Measurements from ENCODE around the gene PDE11A. TPM values are rescaled to one million over a fixed set of nuclear protein-coding genes. Genes with fewer than 3 reads are reported as not detected.
"Not testable (repeated sequence)": the region's sequence is repeated elsewhere in the genome, so short reads cannot be mapped to it uniquely, and the experiment has no call there.

The PDE11A gene
- total RNA-seq, 4 donors from 2014 or later = 1.7 TPM; not detected in 3

DNA sequence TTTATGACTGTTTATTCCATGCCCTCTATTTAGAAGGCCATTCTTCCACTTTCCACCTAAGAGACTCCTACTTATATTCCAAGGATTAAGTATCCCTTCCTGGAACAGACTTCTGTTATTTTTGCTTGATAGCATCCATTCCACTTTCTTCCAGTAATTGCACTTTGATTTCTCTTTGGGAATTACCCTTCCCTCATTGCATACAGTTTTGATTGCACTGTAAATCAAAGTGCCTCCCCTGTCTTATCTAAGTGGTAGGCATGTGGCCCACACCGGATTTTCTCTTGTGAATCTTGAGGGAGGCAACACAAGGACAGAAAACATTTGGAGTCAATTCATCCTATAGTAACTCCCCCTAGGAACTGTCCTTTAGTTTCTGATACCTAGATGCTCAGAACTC lies 120.4 kb downstream of the PDE11A start:
- Histone ChIP-seq H3K4me1 (no peaks in the 10 kb centered on the region), H3K27me3 (no peaks in the 10 kb centered on the region), H3K36me3 (no peaks in the 10 kb centered on the region), H3K9me3 (no peaks in the 10 kb centered on the region), H3K4me3 (no peak overlapping the region), H3K27ac (no peak overlapping the region)
- TF ChIP-seq POLR2A (IDR thresholded peaks at IDR 0.05) (no peak), EP300 (IDR thresholded peaks at IDR 0.05) (no peak)
- TF ChIP-seq, protein P1, sequence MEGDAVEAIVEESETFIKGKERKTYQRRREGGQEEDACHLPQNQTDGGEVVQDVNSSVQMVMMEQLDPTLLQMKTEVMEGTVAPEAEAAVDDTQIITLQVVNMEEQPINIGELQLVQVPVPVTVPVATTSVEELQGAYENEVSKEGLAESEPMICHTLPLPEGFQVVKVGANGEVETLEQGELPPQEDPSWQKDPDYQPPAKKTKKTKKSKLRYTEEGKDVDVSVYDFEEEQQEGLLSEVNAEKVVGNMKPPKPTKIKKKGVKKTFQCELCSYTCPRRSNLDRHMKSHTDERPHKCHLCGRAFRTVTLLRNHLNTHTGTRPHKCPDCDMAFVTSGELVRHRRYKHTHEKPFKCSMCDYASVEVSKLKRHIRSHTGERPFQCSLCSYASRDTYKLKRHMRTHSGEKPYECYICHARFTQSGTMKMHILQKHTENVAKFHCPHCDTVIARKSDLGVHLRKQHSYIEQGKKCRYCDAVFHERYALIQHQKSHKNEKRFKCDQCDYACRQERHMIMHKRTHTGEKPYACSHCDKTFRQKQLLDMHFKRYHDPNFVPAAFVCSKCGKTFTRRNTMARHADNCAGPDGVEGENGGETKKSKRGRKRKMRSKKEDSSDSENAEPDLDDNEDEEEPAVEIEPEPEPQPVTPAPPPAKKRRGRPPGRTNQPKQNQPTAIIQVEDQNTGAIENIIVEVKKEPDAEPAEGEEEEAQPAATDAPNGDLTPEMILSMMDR (IDR thresholded peaks at IDR 0.05) = no peak
- no peak for DNase-seq (ENCODE audit: low spot score in 2 of 2)
- 50 to 69% methylated on average over 1 of the region's 1 CpG for WGBS, 2 donors

DNA sequence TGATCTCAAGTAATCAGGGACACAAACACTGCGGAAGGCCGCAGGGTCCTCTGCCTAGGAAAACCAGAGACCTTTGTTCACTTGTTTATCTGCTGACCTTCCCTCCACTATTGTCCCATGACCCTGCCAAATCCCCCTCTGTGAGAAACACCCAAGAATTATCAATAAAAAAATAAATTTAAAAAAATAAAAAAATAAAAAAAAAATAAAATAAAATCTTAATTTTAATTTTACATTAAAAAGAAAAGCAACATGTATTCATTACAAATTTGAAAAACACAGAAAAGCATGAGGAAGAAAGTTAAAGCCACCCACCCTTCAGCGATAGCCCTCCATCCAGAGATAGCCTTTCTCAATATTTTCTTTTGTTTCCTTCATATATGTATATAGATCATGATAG lies 125.0 kb downstream of the PDE11A start:
- H3K27ac ChIP-seq = not testable (repeated sequence)

DNA sequence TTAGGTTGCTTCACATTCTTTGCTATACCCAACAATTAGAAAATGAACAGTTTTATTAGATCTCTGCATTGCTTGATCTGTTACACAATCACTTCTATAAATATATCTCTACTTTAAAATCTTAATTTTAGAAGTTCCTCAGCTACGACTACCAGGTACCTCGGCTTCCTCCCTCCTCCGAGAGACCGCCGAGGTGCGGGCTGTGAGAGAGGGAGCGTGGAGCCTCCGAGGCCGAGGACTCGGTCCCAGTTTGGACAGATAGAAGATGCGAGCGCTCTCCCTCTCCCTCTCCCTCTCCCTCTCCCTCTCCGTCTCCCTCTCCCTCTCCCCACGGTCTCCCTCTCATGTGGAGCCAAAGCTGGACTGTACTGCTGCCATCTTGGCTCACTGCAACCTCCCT lies 128.0 kb downstream of the PDE11A start:
- H3K4me1 ChIP-seq; H3K27me3 ChIP-seq; H3K27ac ChIP-seq; DNase-seq (ENCODE audit: low spot score in 2 of 2); H3K9me3 ChIP-seq; H3K36me3 ChIP-seq; H3K4me3 ChIP-seq: not testable (repeated sequence)
- WGBS, 2 donors = 96% methylated on average over 13 to 14 of the region's 14 CpGs

More for the DNA sequence above, 125.0 kb downstream of the PDE11A start:
- not testable (repeated sequence) for H3K4me1 ChIP-seq; H3K36me3 ChIP-seq; DNase-seq (ENCODE audit: low spot score in 2 of 2); H3K4me3 ChIP-seq; H3K9me3 ChIP-seq; H3K27me3 ChIP-seq
- 92 to 100% methylated on average over 1 of the region's 3 CpGs for WGBS, 2 donors

DNA sequence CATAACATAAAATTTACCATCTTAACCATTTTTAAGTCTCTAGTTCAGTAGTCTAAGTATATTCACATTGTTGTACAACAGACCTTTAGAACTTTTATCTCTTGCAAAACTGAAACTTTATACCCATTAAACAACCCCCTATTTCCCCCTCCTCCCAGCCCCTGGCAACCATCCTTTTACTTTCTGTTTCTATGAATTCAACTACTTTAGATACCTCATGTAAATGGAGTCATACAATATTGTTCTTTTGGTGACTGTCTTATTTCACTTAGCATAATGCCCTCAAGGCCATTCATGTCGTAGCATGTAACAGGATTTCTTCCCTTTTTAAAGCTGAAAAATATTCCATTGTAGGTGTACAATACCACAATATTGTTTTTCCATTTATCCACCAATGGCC lies 129.8 kb downstream of the PDE11A start:
- H3K27me3 ChIP-seq = no peaks in the 10 kb centered on the region
- 57 to 73% methylated on average over 1 of the region's 1 CpG for WGBS, 2 donors
- H3K27ac ChIP-seq = no peak overlapping the region
- H3K4me1 ChIP-seq = no peaks in the 10 kb centered on the region
- TF ChIP-seq, protein P1 (IDR thresholded peaks at IDR 0.05) = no peak
- no peak for TF ChIP-seq POLR2A (IDR thresholded peaks at IDR 0.05)
- TF ChIP-seq EP300 (IDR thresholded peaks at IDR 0.05) = no peak
- DNase-seq (ENCODE audit: low spot score in 2 of 2) = no peak
- no peak overlapping the region for H3K4me3 ChIP-seq
- H3K36me3 ChIP-seq = no peaks in the 10 kb centered on the region
- H3K9me3 ChIP-seq = no peaks in the 10 kb centered on the region

DNA sequence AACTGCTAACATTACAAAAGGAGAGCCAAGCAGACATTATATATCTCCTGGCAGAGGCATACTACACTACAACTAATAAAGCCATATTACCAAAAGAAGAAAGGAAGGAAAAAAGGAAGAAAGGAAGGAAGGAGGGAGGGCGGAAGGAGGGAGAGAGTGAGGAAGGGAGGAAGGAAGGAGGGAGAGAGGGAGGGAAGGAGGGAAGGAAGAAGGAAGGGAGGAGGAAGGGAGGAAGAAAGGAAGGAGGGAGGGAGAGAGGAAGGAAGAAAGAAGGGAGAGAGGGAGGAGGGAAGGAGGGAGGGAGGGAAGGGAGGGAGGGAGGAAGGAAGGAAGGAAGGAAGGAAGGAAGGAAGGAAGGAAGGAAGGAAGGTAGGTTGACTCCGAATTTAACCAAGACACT lies 133.4 kb downstream of the PDE11A start:
- TF ChIP-seq EP300 (IDR thresholded peaks at IDR 0.05) = no peak
- no peak for TF ChIP-seq POLR2A (IDR thresholded peaks at IDR 0.05)
- TF ChIP-seq, protein P1 (IDR thresholded peaks at IDR 0.05) = no peak
- H3K36me3 ChIP-seq = no peaks in the 10 kb centered on the region
- no peaks in the 10 kb centered on the region for H3K27me3 ChIP-seq
- H3K4me1 ChIP-seq = no peaks in the 10 kb centered on the region
- H3K9me3 ChIP-seq = no peaks in the 10 kb centered on the region
- H3K4me3 ChIP-seq = no peak overlapping the region
- 78 to 85% methylated on average over 2 of the region's 2 CpGs for WGBS, 2 donors
- DNase-seq (ENCODE audit: low spot score in 2 of 2) = no peak
- H3K27ac ChIP-seq = no peak overlapping the region

DNA sequence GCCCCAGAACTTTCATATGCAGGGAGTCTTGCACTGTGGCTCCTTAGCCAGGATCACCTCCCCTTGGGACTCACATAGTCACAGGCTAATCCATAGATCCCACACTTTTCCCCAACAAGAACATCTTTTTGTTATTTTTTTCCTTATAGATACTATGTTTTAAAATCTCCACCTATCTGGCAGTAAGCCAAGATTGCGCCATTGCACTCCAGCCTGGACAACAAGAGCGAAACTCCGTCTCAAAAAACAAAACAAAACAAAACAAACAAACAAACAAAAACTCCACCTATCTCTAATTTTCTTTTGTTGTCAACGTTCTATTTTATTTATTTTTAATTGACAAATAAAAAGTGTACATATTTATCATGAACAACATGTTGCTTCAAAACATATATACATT lies 141.7 kb downstream of the PDE11A start:
- no peak for DNase-seq (ENCODE audit: low spot score in 2 of 2)
- no peak overlapping the region for H3K27ac ChIP-seq
- 84 to 90% methylated on average over 4 of the region's 4 CpGs for WGBS, 2 donors
- no peaks in the 10 kb centered on the region for H3K27me3 ChIP-seq
- no peaks in the 10 kb centered on the region for H3K4me1 ChIP-seq
- peaks cover 0 to 6% (median 0%) of the 10 kb centered on the region in 4 donors for H3K9me3 ChIP-seq
- TF ChIP-seq, protein P1 (IDR thresholded peaks at IDR 0.05) = no peak
- no peak for TF ChIP-seq POLR2A (IDR thresholded peaks at IDR 0.05)
- TF ChIP-seq EP300 (IDR thresholded peaks at IDR 0.05) = no peak
- H3K4me3 ChIP-seq = no peak overlapping the region
- H3K36me3 ChIP-seq = no peaks in the 10 kb centered on the region

Measured in tibial nerve (tissue), 4 donors.